ENCODE results near the gene METTL1. TPM values are rescaled to one million over a fixed set of nuclear protein-coding genes. Genes with fewer than 3 reads are reported as not detected.

The METTL1 gene
- total and polyA plus RNA-seq, 9 of the 15 experiments (the other 6 are each of a cell fraction or from before 2014, with no cell fraction given), result 12.6 to 65.9 (median 39.2) TPM

GRCh38 chr12:57779736-57780135 lies 7.8 kb upstream of the METTL1 start:
- no peak for ATAC-seq
- peaks cover 22% of the 10 kb centered on the region for H3K79me2 ChIP-seq (ENCODE audit: control insufficient read depth, insufficient read depth, low read length)
- intact Hi-C loops (cut with micrococcal nuclease) (no loop called here), in situ Hi-C loops (cut with MboI) (no loop called here)
- H3K9me1 ChIP-seq (ENCODE audit: control insufficient read depth, insufficient read depth, low read length), result no peaks in the 10 kb centered on the region
- CTCF ChIA-PET (ENCODE audit: low intra/inter-chr PET ratio), result no interaction called here
- no peak for TF ChIP-seq ZNF583 (CRISPR knock-in tag; IDR thresholded peaks at IDR 0.05)
- TF ChIP-seq LARP7 (IDR thresholded peaks at IDR 0.05), result no peak
- TF ChIP-seq POLR2G (IDR thresholded peaks at IDR 0.05; ENCODE audit: low read depth, low read length), result no peak
- no peak for TF ChIP-seq CBX3 (IDR thresholded peaks at IDR 0.05; ENCODE audit: borderline replicate concordance in 1 of 2, low read length in 2 of 2)
- TF ChIP-seq ZNF146 (CRISPR knock-in tag; IDR thresholded peaks at IDR 0.05; ENCODE audit: unreplicated experiment), result no peak
- TF ChIP-seq SRSF1 (IDR thresholded peaks at IDR 0.05; ENCODE audit: low read depth, low read length), result no peak
- no peak for TF ChIP-seq GTF2E2 (tag; IDR thresholded peaks at IDR 0.05)
- TF ChIP-seq ZNF830 (CRISPR knock-in tag; IDR thresholded peaks at IDR 0.05), result no peak
- TF ChIP-seq ELF2 (CRISPR knock-in tag; IDR thresholded peaks at IDR 0.05), result no peak
- no peak for TF ChIP-seq ZNF354B (CRISPR knock-in tag; IDR thresholded peaks at IDR 0.05)
- TF ChIP-seq JUNB (CRISPR knock-in tag; conservative IDR thresholded peaks at IDR 0.05), result no peak
- TF ChIP-seq TRIM25 (IDR thresholded peaks at IDR 0.05; ENCODE audit: borderline replicate concordance), result no peak
- no peak for TF ChIP-seq AFF4 (CRISPR knock-in tag; IDR thresholded peaks at IDR 0.05)
- no peak for TF ChIP-seq ZNF584 (CRISPR knock-in tag; IDR thresholded peaks at IDR 0.05; ENCODE audit: low read depth)
- no peak for TF ChIP-seq USF1 (CRISPR knock-in tag; IDR thresholded peaks at IDR 0.05)
- DNase-seq (ENCODE audit: extremely low read depth in 1 of 4, low spot score in 3 of 4), result no peak
- FAIRE-seq, result no peak
- H4K20me1 ChIP-seq (replicated peaks; ENCODE audit: control insufficient read depth, insufficient read depth, low read length), result no peaks in the 10 kb centered on the region
- H3K4me2 ChIP-seq (ENCODE audit: insufficient read depth, low read length), result no peak overlapping the region
- 0 out of 4 replicates have a peak overlapping the region, but pooled peaks of 1 of the 2 experiments have one; percentile 48 for H3K9ac ChIP-seq (ENCODE audit: insufficient read depth in 1 of 2, low read depth in 2 of 2, low read length in 2 of 2)
- H2AFZ ChIP-seq (ENCODE audit: low read depth, low read length), result no peak overlapping the region
- no peak overlapping the region for H3K27ac ChIP-seq (ENCODE audit: extremely low read depth, low read depth, low read length)
- POLR2A ChIA-PET, result interaction anchor here (0.7 to 1.3 kb wide), 3 partner anchors 9 to 23 kb away, joined by 3 to 4 read pairs (median 3); no protein-coding TSS in a partner anchor
- no TSS peak for BruUV-seq (replicated peaks)
- no peaks in the 10 kb centered on the region for H3K27me3 ChIP-seq (ENCODE audit: control insufficient read depth in 2 of 2, insufficient read depth in 2 of 2, low read length in 2 of 2)
- peaks cover 30% of the 10 kb centered on the region for H3K36me3 ChIP-seq (ENCODE audit: control insufficient read depth, insufficient read depth, low read length)
- no peaks in the 10 kb centered on the region for H3K9me3 ChIP-seq (replicated peaks; ENCODE audit: control insufficient read depth, insufficient read depth, low read depth, low read length)
- no peak overlapping the region for H3K4me3 ChIP-seq
- WGBS (ENCODE audit: insufficient coverage, low coverage, missing lambda C conversion rate), result 50% methylated on average over 1 of the region's 1 CpG
- H3K4me1 ChIP-seq (replicated peaks in 1 of 2; ENCODE audit: control insufficient read depth in 2 of 2, insufficient read depth in 2 of 2, low read length in 2 of 2), result peaks cover 8 to 12% of the 10 kb centered on the region in 2 experiments; a peak in 4 of 5 replicates

All from K562 (cell line).